NOMO-1 treated with DMSO at 0.1 percent for 48 hours (cell line): Measurements from ENCODE around the gene PHYKPL.
"Not testable (repeated sequence)": the region's sequence is repeated elsewhere in the genome, so short reads cannot be mapped to it uniquely, and the experiment has no call there.

ENCODE experiments used
- DNase-seq: peaks from one replicate; lab custom pipeline; 2025; ENCODE audit not compliant: unreplicated experiment; lab: John Stamatoyannopoulos, UW

Gene PHYKPL

GRCh38 chr5:178208540-178209227, 23.9 kb downstream of the PHYKPL start:
- DNase-seq: no peak

- DNase-seq: no peak
Observed at GRCh38 chr5:178207917-178208280, 24.7 kb downstream of the PHYKPL start.

GRCh38 chr5:178207183-178207916, 25.3 kb downstream of the PHYKPL start:
- DNase-seq: no peak

- DNase-seq: no peak
Observed at GRCh38 chr5:178206166-178207101, 26.2 kb downstream of the PHYKPL start.

DNA sequence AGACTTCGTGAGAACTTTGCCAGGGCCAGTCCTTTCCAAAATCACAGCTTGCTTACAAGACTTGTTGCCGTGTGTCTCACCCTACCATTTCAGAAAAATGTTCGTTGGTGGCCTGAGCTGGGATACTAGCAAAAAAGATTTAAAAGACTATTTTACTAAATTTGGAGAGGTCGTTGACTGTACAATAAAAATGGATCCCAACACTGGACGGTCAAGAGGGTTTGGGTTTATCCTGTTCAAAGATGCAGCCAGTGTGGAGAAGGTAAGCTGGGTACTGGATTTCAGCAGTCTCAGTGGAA, 26.9 kb downstream of the PHYKPL start:
- no peak for DNase-seq

DNA sequence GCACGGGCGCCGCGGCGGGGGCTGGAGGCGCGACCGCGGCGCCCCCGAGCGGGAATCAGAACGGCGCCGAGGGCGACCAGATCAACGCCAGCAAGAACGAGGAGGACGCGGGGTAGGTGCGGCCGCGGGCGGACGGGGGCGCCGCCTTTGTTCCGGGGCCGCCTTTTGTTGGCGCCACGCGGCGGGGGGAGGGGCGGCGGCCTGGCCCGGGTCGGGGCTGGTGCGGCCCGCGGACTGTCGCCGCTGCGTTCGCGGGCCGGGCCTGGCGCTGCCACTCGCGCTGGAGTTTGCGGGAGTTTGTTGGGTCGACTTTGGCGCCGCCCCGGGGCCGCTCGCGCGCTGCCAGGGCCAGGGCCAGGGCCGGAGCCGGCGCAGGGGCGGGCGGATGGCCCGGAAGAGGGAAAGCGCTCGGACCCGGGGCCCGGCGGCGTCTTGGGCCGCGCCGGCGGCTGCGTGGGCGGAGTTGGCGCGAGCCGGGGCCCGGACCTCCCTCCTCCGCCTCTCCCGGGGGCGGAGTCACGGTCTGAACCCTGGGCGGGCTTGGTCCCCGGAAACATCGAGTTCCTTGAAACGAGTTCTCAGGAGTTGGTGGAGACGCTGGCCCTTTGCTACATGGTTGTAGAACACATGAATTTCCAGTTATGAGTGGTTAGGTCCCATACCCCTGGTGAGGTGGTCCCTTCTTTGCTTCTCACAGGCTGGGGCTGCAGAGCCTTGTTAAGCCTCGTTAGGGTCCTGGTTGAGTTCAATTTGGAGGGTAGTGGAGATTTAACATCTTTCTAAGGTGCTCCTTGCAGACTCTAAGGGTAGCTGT, 27.5 kb downstream of the PHYKPL start:
- peak; percentile 44 for DNase-seq

DNA sequence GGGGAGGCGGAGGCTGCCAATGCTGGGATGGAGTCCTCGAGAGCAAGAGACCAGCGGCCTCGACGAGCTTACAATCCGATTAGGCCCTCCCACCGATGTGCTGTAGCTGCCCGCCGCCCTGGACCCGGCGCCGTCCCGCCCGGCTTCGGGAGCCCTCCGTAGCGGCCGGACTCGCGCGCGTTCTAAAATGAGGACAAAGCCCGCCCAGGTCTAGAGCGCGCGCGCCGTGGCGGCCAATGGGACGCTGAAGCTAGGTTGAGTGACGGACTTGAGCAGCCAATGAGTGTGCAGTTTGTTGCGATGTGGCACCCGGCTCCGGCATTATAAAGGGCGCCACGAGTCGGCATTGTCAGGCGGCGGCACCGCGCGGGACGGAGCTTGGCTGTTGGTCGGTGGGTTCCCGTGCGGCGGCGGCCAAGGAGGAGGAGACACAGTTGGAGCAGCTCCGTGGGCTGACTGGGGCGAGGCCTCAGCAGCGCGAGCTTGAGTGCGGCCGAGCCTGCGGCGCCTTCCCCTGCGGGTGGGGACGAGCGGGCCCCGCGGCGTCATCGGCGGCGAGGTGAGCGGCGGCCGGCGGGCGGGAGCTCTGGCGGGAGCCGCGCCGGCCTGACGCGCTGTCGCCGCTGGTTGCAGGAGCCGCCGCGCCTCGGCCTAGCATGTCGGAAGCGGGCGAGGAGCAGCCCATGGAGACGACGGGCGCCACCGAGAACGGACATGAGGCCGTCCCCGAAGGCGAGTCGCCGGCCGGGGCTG, 28.2 kb downstream of the PHYKPL start, which contains the start of gene HNRNPAB:
HNRNPAB (plus strand) TSS at position 352 of the 753 bp plus-strand sequence; CDS start at position 657, 305 bp downstream.
- peak; percentile 88 for DNase-seq

GRCh38 chr5:178203670-178204181, 28.9 kb downstream of the PHYKPL start:
- peak; percentile 38 for DNase-seq

DNA sequence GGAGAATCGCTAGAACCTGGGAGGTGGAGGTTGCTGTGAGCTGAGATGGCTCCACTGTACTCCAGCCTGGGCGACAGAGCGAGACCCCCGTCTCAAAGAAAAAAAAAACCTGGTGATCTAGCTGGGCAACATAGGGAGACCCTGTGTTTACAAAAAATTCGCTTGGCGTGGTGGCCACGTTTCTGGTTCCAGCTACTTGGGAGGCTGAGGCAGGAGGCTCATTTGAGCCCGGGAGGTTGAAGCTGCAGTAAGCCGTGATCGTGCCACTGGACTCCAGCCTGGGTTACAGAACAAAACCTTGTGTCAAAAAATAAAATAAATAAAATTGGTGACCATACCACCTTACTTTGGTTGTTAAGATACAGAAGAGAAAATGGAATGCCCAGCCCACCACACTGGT, 30.1 kb downstream of the PHYKPL start:
- DNase-seq: no peak

DNA sequence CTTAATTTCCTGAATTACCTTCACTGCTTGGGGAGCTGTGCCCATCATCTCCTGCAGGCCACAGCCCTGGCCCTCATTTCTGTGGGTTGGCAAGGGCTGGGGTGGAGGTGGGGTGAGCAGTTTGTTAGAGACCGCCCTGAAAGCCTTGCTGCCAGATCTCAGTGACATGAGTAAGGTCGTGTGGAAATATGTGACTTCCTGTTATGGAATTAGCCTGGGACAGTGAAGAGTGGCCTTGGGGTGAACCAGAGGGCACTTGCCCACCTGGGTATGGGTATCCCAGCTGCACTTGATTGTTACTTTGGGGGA, 30.7 kb downstream of the PHYKPL start:
- DNase-seq: peak; percentile 60

- no peak for DNase-seq
Observed at GRCh38 chr5:178201221-178201926, 31.2 kb downstream of the PHYKPL start.

- no peak for DNase-seq
Observed at GRCh38 chr5:178199581-178200434, 32.8 kb downstream of the PHYKPL start.

GRCh38 chr5:178198706-178199105, 33.9 kb downstream of the PHYKPL start:
- DNase-seq: no peak

DNA sequence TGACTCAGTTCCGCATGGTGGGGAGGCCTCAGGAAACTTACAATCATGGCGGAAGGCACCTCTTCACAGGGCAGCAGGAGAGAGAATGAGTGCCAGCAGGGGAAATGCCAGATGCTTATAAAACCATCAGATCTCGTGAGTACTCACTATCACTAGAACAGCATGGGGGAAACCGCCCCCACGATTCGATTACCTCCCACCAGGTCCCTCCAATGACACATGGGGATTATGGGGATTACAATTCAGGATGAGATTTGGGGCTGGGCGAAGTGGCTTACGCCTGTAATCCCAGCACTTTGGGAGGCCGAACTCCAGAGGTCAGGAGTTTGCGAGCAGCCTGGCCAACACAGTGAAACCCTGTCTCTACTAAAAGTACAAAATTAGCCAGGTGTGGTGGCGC, 34.5 kb downstream of the PHYKPL start:
- not testable (repeated sequence) for DNase-seq

DNA sequence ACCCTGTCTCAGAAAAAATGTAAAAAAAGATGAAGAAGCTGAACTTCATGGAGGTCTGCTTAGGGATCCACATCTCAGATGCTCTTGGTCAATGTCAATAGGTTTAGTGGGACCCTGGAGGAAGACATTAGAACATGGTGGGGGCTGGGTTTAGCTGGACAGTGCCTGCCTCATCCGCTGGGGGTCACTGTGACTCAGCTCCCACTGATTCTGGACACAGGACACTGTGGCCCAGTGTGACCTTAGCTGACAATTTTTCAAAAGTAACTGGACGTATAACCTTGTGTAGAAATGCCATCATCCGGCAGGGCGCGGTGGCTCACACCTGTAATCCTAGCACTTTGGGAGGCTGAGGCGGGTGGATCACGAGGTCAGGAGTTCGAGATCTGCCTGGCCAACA, 35.6 kb downstream of the PHYKPL start:
- no peak for DNase-seq

GRCh38 chr5:178196281-178196812, 36.3 kb downstream of the PHYKPL start:
- no peak for DNase-seq

GRCh38 chr5:178194026-178194425, 38.6 kb downstream of the PHYKPL start:
- no peak for DNase-seq

DNA sequence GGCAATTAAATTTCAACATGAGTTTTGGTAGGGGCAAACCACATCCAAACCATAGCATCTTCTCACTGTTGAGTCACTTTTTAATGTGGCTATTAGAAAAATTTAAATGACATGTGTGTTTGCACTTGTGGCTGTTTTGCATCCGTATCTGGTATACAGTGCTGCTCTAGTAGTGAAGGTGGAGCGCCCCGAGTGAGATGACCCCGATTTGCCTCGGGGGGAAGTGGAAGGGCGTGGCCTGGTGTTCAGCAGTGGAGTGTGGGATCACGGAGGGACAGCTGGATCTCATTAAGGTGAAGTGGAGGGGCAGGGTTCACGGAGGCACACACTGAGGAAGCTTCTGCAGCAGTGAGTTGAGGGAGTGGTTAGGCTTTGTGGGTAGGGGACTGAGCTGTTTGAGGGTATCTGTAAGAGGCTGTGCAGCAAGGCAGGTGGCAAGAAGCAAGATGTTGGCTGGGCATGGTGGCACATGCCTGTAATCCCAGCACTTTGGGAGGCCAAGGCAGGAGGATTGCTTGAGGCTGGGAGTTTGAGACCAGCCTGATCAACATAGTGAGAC, 39.3 kb downstream of the PHYKPL start:
- DNase-seq: no peak
